ENCODE measurements around the gene ZDHHC8.

The ZDHHC8 gene

DNA sequence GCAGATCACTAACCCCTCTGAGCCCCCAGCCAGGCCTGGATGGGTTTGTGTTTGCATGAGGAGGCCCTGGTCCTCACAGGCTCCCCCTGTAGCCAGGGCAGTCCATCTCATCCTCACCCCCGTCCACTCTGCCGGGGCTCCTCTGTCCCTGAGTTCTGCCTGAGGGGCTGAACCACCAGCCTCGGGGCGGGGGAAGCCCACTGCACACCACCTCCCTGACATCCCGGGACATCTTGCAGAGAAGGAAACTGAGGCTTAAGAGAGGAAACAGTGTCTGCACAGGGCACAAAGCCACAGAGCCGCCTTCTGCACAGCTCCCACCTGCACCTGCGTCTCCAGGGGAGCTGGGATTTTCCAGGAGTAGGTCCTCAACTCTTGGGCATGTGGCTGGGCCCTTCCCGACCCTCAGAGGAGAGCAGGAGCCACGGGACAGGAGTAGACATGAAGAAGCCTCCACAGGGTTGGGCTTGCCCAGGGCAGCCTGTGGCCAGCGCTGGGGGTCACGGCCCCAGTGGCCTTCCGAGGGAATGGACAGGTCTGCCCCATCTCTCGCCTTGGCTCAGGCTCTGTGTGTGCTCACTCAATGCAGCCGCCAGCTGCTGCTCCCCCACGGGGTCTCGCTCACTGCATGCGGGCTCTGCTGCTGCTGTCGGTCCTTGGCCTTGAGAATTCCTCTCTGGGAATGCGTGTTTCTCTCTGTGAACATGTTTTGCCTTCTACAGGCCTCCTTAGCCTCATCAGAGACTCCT lies 64.7 kb downstream of the ZDHHC8 start:
- DNase-seq (ENCODE audit: low read depth): no peak
